KMS-11 (cell line): ENCODE results near the gene KDM2A.
A peak's percentile ranks its signal among the peaks of the same experiment; 100 is the strongest.

Experiments used
- H2AFZ ChIP-seq: fragments of 200-600 bp; sonication (generic); 2 replicates; pipeline ENCODE4 v1.6.1; 2016; ENCODE audit warnings: antibody characterized with exemption, mixed run types, low read depth
- H3K27ac ChIP-seq: fragments of 200-600 bp; sonication (generic); 2 replicates; pipeline ENCODE4 v1.6.1; 2016; ENCODE audit warnings: mild to moderate bottlenecking, mixed run types
- H3K27me3 ChIP-seq: fragments of 200-600 bp; sonication (generic); 2 replicates; pipeline ENCODE4 v1.6.1; 2017; ENCODE audit warnings: mild to moderate bottlenecking, low read depth, mixed run types, moderate library complexity; ENCODE audit not compliant: insufficient read depth
- H3K36me3 ChIP-seq: fragments of 200-600 bp; sonication (generic); 2 replicates; pipeline ENCODE4 v1.6.1; 2017; ENCODE audit warnings: mild to moderate bottlenecking, mixed run types; ENCODE audit not compliant: insufficient read depth
- H3K4me1 ChIP-seq: fragments of 200-600 bp; sonication (generic); 2 replicates; pipeline ENCODE4 v1.6.1; 2016; ENCODE audit warnings: mild to moderate bottlenecking, low read depth, mixed run types; ENCODE audit not compliant: poor library complexity, severe bottlenecking
- H3K4me2 ChIP-seq: fragments of 200-600 bp; sonication (generic); 2 replicates; pipeline ENCODE4 v1.7.0; 2016; ENCODE audit warnings: mild to moderate bottlenecking, mixed run types
- H3K4me3 ChIP-seq: fragments of 200-600 bp; sonication (generic); IDR thresholded peaks from 2 replicates; pipeline ENCODE4 v1.6.1; 2017; ENCODE audit warnings: low read depth, low read length, mixed read lengths; ENCODE audit not compliant: insufficient read depth
- H3K79me2 ChIP-seq: fragments of 200-600 bp; sonication (generic); 2 replicates; pipeline ENCODE4 v1.6.1; 2016; ENCODE audit warnings: low read depth, mixed run types; ENCODE audit not compliant: insufficient read depth
- H3K9ac ChIP-seq: fragments of 200-600 bp; sonication (generic); 2 replicates; pipeline ENCODE4 v1.6.1; 2016; ENCODE audit warnings: mild to moderate bottlenecking, mixed run types
- H4K20me1 ChIP-seq: fragments of 200-600 bp; sonication (generic); 2 replicates; pipeline ENCODE4 v1.6.1; 2016; ENCODE audit warnings: mild to moderate bottlenecking, mixed run types; ENCODE audit not compliant: insufficient read depth
- CTCF ChIP-seq: fragments of 200-600 bp; sonication (generic); conservative IDR thresholded peaks from 2 replicates; pipeline ENCODE4 v1.6.1; 2017; ENCODE audit warnings: low read depth, mild to moderate bottlenecking, antibody characterized with exemption, low read length, moderate library complexity, mixed read lengths

The KDM2A gene

GRCh38 chr11:67099831-67100324, 19.2 kb upstream of the KDM2A start:
- no peaks in the 10 kb centered on the region for H3K36me3 ChIP-seq
- no peaks in the 10 kb centered on the region for H4K20me1 ChIP-seq
- H3K4me1 ChIP-seq: peaks cover 31% of the 10 kb centered on the region
- no peak overlapping the region for H3K4me3 ChIP-seq
- peak overlapping the region; percentile 44; the same call in 1 of the 2 replicates for H2AFZ ChIP-seq
- no peak for TF ChIP-seq CTCF
- H3K4me2 ChIP-seq: peak overlapping the region; percentile 19; the same call in 1 of the 2 replicates
- H3K27me3 ChIP-seq: no peaks in the 10 kb centered on the region
- H3K9ac ChIP-seq: no peak overlapping the region
- H3K27ac ChIP-seq: peak overlapping the region; percentile 43; the same call in 1 of the 2 replicates
- H3K79me2 ChIP-seq: no peaks in the 10 kb centered on the region

- H3K4me3 ChIP-seq: no peak overlapping the region
- H3K9ac ChIP-seq: no peak overlapping the region
- no peaks in the 10 kb centered on the region for H3K79me2 ChIP-seq
- peaks cover 55% of the 10 kb centered on the region for H3K4me1 ChIP-seq
- H4K20me1 ChIP-seq: no peaks in the 10 kb centered on the region
- TF ChIP-seq CTCF: no peak
- H2AFZ ChIP-seq: no peak overlapping the region
- H3K27me3 ChIP-seq: no peaks in the 10 kb centered on the region
- no peak overlapping the region for H3K27ac ChIP-seq
- H3K4me2 ChIP-seq: no peak overlapping the region
- no peaks in the 10 kb centered on the region for H3K36me3 ChIP-seq
Measured at GRCh38 chr11:67102664-67103063, 16.4 kb upstream of the KDM2A start.

- H3K27ac ChIP-seq: peak overlapping the region; percentile 76
- H2AFZ ChIP-seq: peak overlapping the region; percentile 95
- H4K20me1 ChIP-seq: no peaks in the 10 kb centered on the region
- peaks cover 51% of the 10 kb centered on the region for H3K4me1 ChIP-seq
- no peaks in the 10 kb centered on the region for H3K27me3 ChIP-seq
- no peaks in the 10 kb centered on the region for H3K79me2 ChIP-seq
- H3K4me2 ChIP-seq: peak overlapping the region; percentile 100
- no peak for TF ChIP-seq CTCF
- H3K9ac ChIP-seq: peak overlapping the region; percentile 37; the same call in 1 of the 2 replicates
- no peak overlapping the region for H3K4me3 ChIP-seq
- no peaks in the 10 kb centered on the region for H3K36me3 ChIP-seq
Measured at GRCh38 chr11:67105964-67106363, 13.1 kb upstream of the KDM2A start.

- Histone ChIP-seq H3K9ac (no peak overlapping the region), H2AFZ (peak overlapping the region; percentile 45), H3K4me3 (no peak overlapping the region), H3K27me3 (no peaks in the 10 kb centered on the region), H3K27ac (peak overlapping the region; percentile 47; the same call in 1 of the 2 replicates), H3K4me2 (peak overlapping the region; percentile 72), H3K4me1 (peaks cover 86% of the 10 kb centered on the region), H3K79me2 (no peaks in the 10 kb centered on the region), H4K20me1 (no peaks in the 10 kb centered on the region), H3K36me3 (no peaks in the 10 kb centered on the region)
- no peak for TF ChIP-seq CTCF
Measured at GRCh38 chr11:67111261-67111660, 7.8 kb upstream of the KDM2A start.
